Measurements from ENCODE around the gene PLA2G2D. TPM values are rescaled to one million over a fixed set of nuclear protein-coding genes. Genes with fewer than 3 reads are reported as not detected.
"Not testable (repeated sequence)": the region's sequence is repeated elsewhere in the genome, so short reads cannot be mapped to it uniquely, and the experiment has no call there.

PLA2G2D gene
- polyA plus RNA-seq, 3 donors from 2014 or later, result not detected

DNA sequence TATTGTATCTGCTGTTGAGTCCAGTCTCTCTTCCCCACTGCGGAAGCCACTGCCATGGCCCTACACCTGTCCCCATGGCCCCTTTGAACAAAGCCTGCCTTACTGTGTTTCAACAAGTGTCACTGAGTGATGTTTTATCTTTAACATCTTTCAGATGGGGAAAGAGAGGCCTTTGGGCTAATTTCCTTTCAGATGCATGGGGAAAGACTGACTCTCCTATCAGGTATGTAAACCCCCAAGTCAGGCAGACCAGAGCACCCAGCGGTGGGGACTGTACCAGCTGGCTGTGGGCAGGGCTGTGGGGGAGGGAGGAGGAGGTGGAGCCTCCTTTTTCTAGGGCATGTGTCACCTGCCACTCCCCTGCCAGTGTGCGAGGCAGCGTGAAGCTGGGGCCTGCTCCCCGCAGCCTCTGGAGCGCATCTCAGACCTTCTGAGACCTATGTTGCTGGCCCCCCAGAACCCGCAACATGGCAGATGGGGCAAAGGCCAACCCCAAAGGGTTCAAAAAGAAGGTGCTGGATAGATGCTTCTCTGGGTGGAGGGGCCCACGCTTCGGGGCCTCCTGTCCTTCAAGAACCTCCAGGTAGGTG lies 19.7 kb upstream of the PLA2G2D start, which contains the start of gene PLA2G2F:
Gene PLA2G2F, plus strand, starts transcription at position 363 of the 590 bp plus-strand sequence. Its CDS starts 105 bp downstream, at position 468.
- H3K36me3 Mint-ChIP-seq, result no peaks in the 10 kb centered on the region
- H3K27me3 Mint-ChIP-seq (ENCODE audit: low read depth in 3 of 3), result peaks cover 2 to 3% (median 2%) of the 10 kb centered on the region in 3 donors
- H3K9me3 Mint-ChIP-seq, result no peaks in the 10 kb centered on the region
- no peak within 1 kb of the TSS for H3K27ac Mint-ChIP-seq
- DNase-seq, result no peak
- H3K4me3 Mint-ChIP-seq, result no peak within 1 kb of the TSS
- no peaks in the 10 kb centered on the region for H3K4me1 Mint-ChIP-seq

DNA sequence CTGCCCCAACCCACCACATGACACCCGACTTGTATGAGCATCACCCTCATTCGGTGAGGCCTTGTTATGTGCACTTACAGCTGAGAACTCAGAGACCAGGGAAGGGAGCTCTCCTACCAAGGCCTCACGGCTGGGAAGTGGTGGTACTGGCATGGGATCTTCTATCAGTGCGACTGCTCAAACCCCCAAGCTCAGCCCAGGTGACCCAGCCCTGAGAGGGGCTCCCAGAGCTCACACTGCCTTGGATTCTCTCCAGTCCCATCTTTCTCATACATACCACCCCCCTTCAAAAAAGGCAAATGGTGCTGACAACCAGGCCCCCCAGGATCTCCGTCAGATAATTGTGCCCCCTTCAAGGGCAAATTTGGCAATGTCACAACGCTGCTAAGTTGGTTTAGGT lies 19.0 kb upstream of the PLA2G2D start:
- Mint-ChIP-seq H3K27me3 (ENCODE audit: low read depth in 3 of 3) (peaks cover 2 to 3% (median 2%) of the 10 kb centered on the region in 3 donors), H3K27ac (no peak overlapping the region), H3K9me3 (no peaks in the 10 kb centered on the region), H3K4me1 (no peaks in the 10 kb centered on the region), H3K4me3 (no peak overlapping the region), H3K36me3 (no peaks in the 10 kb centered on the region)
- DNase-seq, result no peak

DNA sequence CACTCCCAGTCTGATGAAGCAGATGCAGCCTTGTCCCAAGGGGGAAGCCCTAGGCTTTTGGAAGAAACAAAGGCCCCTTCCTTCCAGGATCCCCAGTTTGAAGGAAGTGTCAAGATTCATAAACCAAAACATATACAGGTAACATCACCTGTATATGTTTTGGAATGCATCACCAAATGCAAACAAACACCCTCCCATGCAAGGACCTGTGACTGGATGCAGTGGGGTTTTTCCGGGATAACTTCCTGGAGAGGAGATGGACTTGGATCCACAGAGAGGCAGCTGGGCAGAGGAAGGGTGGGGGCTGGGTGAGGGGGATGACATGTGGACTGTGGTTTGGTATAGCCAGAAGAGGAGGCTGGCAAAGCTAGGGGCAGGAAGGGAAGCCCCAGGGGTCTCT lies 18.3 kb upstream of the PLA2G2D start:
- Mint-ChIP-seq H3K27me3 (ENCODE audit: low read depth in 3 of 3) (peaks cover 2 to 6% (median 3%) of the 10 kb centered on the region in 3 donors), H3K36me3 (no peaks in the 10 kb centered on the region), H3K4me1 (no peaks in the 10 kb centered on the region), H3K27ac (no peak overlapping the region), H3K4me3 (no peak overlapping the region), H3K9me3 (no peaks in the 10 kb centered on the region)
- DNase-seq, result no peak

DNA sequence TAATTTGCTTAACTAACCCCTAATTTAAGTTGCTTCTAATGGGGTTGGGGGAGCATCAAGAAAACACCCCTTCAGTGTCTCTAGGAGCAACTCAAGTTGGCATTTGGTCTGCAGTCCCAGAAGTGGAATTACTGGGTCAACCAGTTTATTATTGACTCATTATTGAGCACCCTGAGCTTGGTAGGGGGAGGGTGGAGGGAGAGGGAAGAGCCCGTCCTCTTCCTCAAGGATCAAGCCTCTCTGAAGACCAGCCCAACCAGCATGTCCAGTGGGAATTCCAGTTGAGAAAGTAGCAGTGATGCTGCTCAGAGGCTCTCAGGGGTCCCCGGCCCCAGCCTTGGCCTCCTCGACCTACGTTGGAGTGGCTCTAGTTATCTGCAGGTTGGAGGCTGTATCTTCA lies 17.7 kb upstream of the PLA2G2D start:
- H3K4me3 Mint-ChIP-seq, result no peak overlapping the region
- H3K4me1 Mint-ChIP-seq, result no peaks in the 10 kb centered on the region
- no peaks in the 10 kb centered on the region for H3K9me3 Mint-ChIP-seq
- no peaks in the 10 kb centered on the region for H3K36me3 Mint-ChIP-seq
- H3K27ac Mint-ChIP-seq, result no peak overlapping the region
- DNase-seq, result no peak
- H3K27me3 Mint-ChIP-seq (ENCODE audit: low read depth in 3 of 3), result peaks cover 2 to 6% (median 2%) of the 10 kb centered on the region in 3 donors

DNA sequence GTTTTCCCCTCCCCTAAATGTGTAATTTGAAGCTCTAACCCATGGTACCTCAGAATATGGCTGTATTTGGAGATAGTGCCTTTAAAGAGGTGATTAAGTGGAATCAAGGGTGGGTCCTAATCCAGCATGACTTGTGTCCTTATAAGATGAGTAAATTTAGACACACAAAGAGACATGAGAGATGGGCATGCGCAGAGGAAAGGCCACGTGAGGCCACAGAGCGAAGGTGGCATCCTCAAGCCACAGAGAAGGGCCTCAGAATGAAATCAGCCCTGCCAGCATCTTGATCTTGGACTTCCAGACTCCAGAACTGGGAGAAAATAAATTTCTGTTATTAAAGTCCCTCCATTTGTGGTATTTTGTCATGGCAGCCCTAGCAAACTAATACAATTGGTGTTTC lies 16.9 kb upstream of the PLA2G2D start:
- Mint-ChIP-seq H3K4me1 (no peaks in the 10 kb centered on the region), H3K27ac (no peak overlapping the region), H3K36me3 (no peaks in the 10 kb centered on the region), H3K4me3 (no peak overlapping the region), H3K9me3 (peaks cover 0 to 2% (median 0%) of the 10 kb centered on the region in 6 donors), H3K27me3 (ENCODE audit: low read depth in 3 of 3) (peaks cover 2 to 8% (median 2%) of the 10 kb centered on the region in 3 donors)
- no peak for DNase-seq

DNA sequence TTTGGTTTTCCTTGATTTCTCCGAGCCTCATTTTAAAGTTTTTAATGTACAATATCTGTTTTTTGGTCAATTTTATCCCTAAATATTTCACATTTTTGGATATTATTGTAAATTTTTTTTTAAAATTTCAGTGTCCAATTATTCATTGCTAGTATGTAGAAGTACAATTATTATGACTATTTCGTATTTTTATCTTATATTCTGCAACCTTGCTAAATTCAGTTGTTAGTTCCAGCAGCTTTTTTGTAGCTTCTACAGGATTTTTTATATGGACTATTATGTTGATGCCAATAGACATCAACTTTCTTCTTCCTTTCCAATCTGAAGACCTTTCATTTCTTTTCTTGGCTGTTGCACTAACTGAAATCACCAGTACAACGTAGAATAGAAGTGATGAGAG lies 15.7 kb upstream of the PLA2G2D start:
- no peak overlapping the region for H3K27ac Mint-ChIP-seq
- H3K36me3 Mint-ChIP-seq, result no peaks in the 10 kb centered on the region
- H3K27me3 Mint-ChIP-seq (ENCODE audit: low read depth in 3 of 3), result peaks cover 2 to 8% (median 4%) of the 10 kb centered on the region in 3 donors
- H3K9me3 Mint-ChIP-seq, result peaks cover 0 to 2% (median 0%) of the 10 kb centered on the region in 6 donors
- H3K4me3 Mint-ChIP-seq, result no peak overlapping the region
- no peaks in the 10 kb centered on the region for H3K4me1 Mint-ChIP-seq
- DNase-seq, result no peak

DNA sequence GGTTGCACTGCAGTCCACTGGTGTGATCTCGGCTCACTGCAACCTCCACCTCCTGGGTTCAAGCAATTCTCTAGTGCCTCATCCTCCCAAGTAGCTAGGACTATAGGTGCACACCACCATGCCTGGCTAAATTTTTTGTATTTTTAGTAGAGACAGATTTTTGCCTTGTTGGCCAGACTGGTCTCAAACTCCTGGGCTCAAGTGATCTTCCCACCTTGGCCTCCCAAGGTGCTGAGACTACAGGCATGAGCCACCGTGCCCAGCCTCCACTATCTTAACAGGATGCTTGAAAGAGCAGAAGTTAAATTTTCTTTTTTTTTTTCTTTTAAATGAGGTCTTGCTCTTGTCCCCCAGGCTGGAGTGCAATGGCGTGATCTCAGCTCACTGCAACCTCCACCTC lies 11.2 kb upstream of the PLA2G2D start:
- not testable (repeated sequence) for DNase-seq; H3K4me3 Mint-ChIP-seq; H3K9me3 Mint-ChIP-seq; H3K27ac Mint-ChIP-seq; H3K4me1 Mint-ChIP-seq; H3K36me3 Mint-ChIP-seq; H3K27me3 Mint-ChIP-seq (ENCODE audit: low read depth in 3 of 3)

DNA sequence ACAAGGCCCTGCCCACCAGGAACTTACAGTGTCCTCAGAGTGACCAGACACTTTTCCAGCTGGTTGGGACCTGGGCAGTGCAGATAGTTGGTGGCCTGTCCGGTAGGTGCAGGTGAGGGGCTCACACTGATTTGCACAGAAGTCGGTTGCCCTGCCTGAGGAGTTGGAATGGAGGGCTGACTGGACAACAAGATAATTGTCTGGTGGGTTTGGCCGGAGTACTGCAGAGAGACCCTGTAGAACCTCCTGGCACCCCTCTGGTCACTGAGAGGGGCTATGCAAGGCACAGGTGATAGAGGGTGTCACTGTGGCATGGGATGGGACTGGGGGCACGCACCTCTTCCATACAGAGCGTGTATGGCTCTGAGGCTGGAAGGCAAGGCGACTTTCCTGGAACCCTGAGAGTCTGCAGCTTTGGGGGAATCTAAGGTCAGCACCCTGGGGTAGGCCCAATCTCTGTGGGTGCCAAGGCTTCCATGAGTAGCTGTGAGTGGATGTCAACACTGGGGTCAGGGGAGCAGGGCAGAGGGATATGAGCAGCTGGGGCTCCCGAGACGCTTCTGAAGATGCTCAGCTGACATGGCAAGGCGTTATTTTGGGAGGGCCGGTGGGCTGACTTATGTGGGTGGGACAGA lies 7.6 kb upstream of the PLA2G2D start:
- H3K4me1 Mint-ChIP-seq, result no peaks in the 10 kb centered on the region
- peaks cover 0 to 3% (median 0%) of the 10 kb centered on the region in 6 donors for H3K9me3 Mint-ChIP-seq
- peak overlapping the region in 1 of 6 donors; percentile 8 for H3K27ac Mint-ChIP-seq
- H3K27me3 Mint-ChIP-seq (ENCODE audit: low read depth in 3 of 3), result peaks cover 2 to 13% (median 6%) of the 10 kb centered on the region in 3 donors
- H3K4me3 Mint-ChIP-seq, result no peak overlapping the region
- no peak for DNase-seq
- peaks cover 0 to 3% (median 0%) of the 10 kb centered on the region in 3 donors for H3K36me3 Mint-ChIP-seq

DNA sequence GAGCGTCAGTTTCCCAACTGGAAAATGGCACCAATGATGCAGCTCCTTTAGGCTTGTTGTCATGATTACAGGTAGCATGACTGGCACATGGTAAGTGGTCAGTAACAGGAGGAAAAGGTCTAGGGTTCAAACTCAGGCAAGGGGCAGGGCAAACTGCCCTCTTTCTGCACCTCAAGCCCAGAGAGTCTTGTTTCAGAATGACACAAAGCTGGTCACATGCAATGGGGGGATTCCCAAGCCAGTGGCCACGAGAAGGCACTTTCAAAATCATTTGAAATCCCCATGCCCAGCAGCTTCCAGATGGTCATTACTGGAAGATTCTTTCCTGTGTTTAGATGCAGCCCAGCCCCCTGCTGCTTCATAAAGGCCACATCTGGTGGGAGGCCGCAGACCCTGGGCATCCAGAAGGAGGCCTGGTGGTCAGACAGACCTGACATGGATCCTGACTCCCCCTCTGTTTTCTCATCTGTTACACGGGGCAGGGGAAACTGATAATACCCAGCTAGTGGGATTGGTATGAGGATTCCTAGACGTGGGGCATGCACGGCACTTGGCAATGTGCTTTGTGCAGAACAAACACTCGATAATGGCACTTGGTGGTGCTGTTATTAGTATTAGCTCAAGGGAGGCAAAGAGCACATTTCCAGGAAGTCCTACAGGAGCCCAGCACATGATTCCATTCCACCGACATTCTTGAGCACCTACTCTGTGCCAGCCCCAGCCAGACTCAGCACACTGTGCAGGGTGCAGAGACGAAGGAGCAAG lies 6.9 kb upstream of the PLA2G2D start:
- Mint-ChIP-seq H3K27ac (no peak overlapping the region), H3K4me3 (no peak overlapping the region), H3K27me3 (ENCODE audit: low read depth in 3 of 3) (peaks cover 2 to 13% (median 6%) of the 10 kb centered on the region in 3 donors), H3K36me3 (peaks cover 0 to 3% (median 0%) of the 10 kb centered on the region in 3 donors), H3K9me3 (peaks cover 0 to 1% (median 0%) of the 10 kb centered on the region in 6 donors), H3K4me1 (no peaks in the 10 kb centered on the region)
- DNase-seq, result no peak

DNA sequence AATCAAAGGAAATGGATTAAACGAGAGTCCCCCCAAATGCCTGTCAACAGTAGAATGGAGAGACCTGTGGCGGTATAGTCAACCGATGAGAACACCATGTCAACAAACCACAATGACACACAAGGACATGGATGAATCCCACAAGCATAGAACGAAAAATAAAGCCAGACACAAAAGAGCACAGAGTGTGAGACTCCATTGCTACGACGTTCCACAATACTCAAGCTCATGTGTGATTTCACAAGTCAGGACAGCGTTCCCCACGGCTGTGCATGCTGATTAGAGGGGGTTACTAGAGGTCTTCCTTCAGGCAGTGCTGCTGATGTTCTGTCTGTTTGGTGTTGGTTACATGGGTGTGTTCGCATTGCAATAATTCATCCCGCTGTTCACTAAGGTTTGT lies 5.8 kb upstream of the PLA2G2D start:
- Mint-ChIP-seq H3K36me3 (peaks cover 0 to 3% (median 0%) of the 10 kb centered on the region in 3 donors), H3K27me3 (ENCODE audit: low read depth in 3 of 3) (peaks cover 3 to 13% (median 4%) of the 10 kb centered on the region in 3 donors), H3K4me1 (no peaks in the 10 kb centered on the region), H3K4me3 (no peak overlapping the region), H3K27ac (no peak overlapping the region), H3K9me3 (peaks cover 0 to 1% (median 0%) of the 10 kb centered on the region in 6 donors)
- DNase-seq, result no peak

DNA sequence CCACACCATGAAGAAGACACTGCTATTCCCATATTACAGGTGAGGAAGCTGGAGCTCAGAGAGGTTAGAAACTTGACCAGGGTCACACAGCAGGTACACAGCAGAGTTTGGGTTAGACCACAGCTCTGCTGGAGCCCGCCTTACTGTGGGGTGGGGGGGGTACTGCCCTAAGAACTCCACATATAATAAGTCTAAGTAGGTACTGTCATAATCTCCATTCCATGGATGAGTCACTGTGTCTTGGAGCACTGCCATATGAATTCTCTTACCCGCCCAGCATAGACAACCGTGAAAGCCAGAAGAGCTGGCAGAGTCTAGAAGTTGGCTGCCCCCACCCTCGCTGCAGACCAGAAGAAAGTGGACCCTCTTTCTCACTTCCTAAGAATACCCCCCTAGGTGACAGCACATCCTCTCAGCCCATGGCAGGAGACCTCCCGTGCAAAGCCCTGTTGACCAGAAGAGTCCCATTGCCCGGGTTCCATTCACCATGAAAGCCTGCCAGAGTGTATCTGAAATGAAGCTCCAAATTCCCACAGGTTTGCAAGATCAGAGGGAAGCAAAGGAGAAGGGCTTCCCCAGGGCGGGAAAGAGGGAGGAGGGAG lies 5.2 kb upstream of the PLA2G2D start:
- no peak for DNase-seq
- no peak overlapping the region for H3K4me3 Mint-ChIP-seq
- H3K27ac Mint-ChIP-seq, result no peak overlapping the region
- H3K27me3 Mint-ChIP-seq (ENCODE audit: low read depth in 3 of 3), result peaks cover 4 to 13% (median 4%) of the 10 kb centered on the region in 3 donors
- H3K4me1 Mint-ChIP-seq, result no peaks in the 10 kb centered on the region
- H3K9me3 Mint-ChIP-seq, result peaks cover 0 to 1% (median 0%) of the 10 kb centered on the region in 6 donors
- H3K36me3 Mint-ChIP-seq, result peaks cover 0 to 3% (median 0%) of the 10 kb centered on the region in 3 donors

DNA sequence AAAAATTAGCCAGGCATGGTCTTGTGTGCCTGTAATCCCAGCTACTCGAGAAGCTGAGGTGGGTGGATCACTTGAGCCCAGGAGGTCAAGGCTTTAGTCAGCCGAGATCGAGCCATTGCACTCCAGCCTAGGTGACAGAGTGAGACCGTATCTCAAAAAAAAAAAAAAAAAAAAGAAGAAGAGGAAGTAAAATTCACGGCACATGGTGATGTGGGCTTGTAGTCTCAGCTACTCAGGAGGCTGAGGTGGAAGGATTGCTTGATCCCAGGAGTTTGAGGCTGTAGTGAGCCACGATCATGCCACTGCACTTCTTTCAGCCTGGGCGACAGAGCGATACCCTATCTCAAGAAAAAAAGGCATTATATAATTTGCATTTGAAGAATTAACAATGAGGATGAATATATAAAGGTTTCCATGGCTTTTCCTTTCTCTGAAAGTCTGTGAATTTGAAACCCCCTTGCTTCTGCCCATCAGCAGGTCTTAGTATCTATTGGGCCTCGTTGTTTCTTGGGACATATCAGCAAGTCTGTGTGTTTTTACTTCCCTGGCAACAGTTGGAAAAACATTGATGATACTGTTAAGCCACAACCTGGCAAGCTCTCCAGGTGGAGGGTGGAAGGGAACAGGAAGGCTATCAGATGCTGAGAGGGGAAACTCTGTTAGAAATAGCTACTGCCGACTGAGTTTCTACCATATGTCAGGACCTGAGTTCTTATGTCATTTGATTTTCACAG lies 4.6 kb upstream of the PLA2G2D start:
- no peaks in the 10 kb centered on the region for H3K4me1 Mint-ChIP-seq
- no peak overlapping the region for H3K4me3 Mint-ChIP-seq
- H3K27ac Mint-ChIP-seq, result no peak overlapping the region
- DNase-seq, result no peak
- peaks cover 0 to 3% (median 0%) of the 10 kb centered on the region in 3 donors for H3K36me3 Mint-ChIP-seq
- H3K9me3 Mint-ChIP-seq, result peaks cover 0 to 1% (median 0%) of the 10 kb centered on the region in 6 donors
- peaks cover 4 to 13% (median 4%) of the 10 kb centered on the region in 3 donors for H3K27me3 Mint-ChIP-seq (ENCODE audit: low read depth in 3 of 3)

DNA sequence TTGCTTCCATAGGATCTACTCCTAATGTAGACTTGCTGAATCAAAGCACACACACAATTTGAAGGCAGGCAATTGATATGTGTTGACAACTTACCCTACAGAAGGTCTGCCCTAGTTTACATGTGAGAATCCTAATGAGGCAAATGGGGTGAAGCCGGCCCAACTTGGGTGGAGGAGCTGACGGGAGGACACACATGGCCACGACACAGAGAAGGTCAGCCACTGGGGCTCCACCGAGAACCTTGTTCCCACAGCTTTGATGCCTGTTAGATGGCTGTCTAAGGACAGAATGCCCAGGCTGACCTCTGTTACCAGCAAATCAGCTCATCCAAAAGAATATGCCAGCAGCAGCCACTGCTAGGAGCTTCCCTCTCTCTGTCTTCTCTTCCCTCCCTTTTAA lies 1.5 kb upstream of the PLA2G2D start:
- no peaks in the 10 kb centered on the region for H3K36me3 Mint-ChIP-seq
- H3K4me1 Mint-ChIP-seq, result no peaks in the 10 kb centered on the region
- no peak overlapping the region for H3K27ac Mint-ChIP-seq
- DNase-seq, result no peak
- H3K9me3 Mint-ChIP-seq, result peaks cover 0 to 1% (median 0%) of the 10 kb centered on the region in 6 donors
- H3K4me3 Mint-ChIP-seq, result no peak overlapping the region
- peaks cover 4 to 8% (median 4%) of the 10 kb centered on the region in 3 donors for H3K27me3 Mint-ChIP-seq (ENCODE audit: low read depth in 3 of 3)
